Left renal cortex interstitium (tissue), 4 donors: Measurements from ENCODE around the gene CCDC54. TPM values are rescaled to one million over a fixed set of nuclear protein-coding genes. Genes with fewer than 3 reads are reported as not detected.
A peak's percentile ranks its signal among the peaks of the same experiment; 100 is the strongest.
"Not testable (repeated sequence)": the region's sequence is repeated elsewhere in the genome, so short reads cannot be mapped to it uniquely, and the experiment has no call there.

ENCODE experiments used
- DNase-seq, 4 donors: peaks; one replicate each; pipeline ENCODE4 v3.0.0-alpha.2; 2013; ENCODE audit warnings: low read depth in 4 of 4, low spot score in 2 of 4, missing footprints in 1 of 4
- polyA plus RNA-seq, 4 donors: library from polyadenylated mRNA; unstranded; fragments of 120-200 nt; gene quantifications; one replicate each; pipeline ENCODE4 v1.2.1, GENCODE V29; 2013; ENCODE audit not compliant: insufficient read length in 4 of 4

CCDC54 gene
- under 1 TPM in 2 of 4 donors, not detected in 2; 0.13 to 0.36 TPM for polyA plus RNA-seq

DNA sequence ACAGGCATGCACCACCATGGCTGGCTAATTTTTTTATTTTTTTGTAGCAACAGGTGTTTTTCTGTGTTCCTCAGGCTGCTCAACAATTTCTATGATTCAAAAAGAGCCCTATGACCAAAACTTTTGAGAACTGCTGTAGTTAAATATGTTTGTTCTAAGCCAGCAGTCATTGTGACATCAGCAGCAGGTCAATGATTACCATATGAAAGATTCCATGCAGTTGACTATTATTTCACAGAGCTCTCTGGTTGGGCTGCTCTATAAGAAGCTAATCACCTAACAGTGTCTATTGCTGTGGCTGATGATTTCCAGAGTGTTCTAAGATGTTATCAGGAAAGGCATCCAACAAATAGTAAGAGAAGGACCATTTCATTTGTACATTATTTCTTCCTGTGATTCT is at the start of gene CCDC54:
Gene CCDC54, plus strand, starts transcription at position 289 of the 400 bp plus-strand sequence. CDS start 149 bp downstream, outside the sequence.
- no peak for DNase-seq

DNA sequence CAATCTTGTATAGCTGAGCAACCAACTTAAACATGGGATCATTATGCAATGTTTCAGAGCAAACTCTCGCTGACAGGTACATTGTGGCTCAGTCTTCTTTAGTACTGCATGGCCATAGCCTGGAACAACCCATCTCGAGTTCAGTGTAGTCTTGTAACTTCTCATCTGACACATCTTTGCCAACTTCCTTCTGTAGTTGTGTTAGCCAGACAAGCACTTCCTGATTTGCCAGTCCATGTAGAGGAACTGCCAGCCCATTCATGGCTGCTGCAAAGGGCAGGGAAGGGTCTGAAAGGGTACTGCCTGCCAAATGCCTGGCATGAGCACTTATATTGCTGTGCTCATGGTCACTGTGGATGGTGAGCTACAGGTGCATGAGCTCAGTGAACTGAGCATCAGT is 49.2 kb upstream of the CCDC54 start:
- no peak for DNase-seq

DNA sequence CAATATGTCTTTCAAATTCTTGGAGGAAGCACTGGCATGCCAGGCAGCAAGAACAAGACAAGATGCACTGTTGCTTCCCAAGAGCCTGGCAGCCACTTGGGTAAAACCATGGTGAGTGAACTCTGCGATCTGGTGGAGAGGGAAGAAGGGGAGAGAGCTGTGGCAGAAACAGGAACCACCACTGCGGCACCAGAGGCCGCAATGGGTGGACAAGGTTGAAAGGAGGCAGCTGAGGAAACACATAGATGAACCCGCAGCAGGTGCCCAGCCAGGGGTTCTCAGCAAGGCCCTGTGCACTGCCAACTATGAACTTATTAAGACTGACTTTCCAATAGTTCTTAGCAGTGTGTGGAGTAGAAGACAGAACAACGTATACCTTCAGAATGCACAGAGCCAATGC is 48.2 kb upstream of the CCDC54 start:
- no peak for DNase-seq

DNA sequence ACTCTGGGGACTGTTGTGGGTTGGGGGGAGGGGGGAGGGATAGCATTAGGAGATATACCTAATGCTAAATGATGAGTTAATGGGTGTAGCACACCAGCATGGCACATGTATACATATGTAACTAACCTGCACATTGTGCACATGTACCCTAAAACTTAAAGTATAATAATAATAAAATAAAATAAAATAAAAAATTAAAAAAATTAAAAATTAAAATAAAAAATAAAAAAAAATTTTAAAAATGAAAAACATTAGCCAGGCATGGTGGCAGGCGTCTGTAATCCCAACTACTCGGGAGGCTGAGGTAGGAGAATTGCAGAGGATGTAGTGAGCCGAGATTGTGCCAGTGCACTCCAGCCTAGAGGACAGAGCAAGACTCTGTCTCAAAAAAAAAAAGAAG is 37.5 kb upstream of the CCDC54 start:
- DNase-seq: not testable (repeated sequence)

DNA sequence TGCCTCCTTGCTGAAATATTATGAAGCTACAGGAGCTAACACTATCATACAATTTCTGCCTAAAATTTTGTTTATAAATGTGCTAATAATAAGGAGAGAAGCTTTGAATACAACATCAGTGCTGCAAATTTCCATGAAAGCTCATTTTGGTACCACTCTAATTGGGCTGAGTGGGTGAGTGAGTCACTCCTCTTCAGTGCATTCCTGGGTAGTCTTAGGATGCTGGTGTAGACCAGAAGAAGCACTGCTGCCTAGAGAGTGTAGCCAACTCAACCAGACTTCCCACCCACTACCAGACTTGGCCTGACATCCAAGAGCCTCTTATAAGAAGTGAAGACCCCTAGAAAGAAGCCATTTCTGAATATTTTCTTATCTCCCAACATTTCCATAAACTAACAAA is 32.5 kb upstream of the CCDC54 start:
- no peak for DNase-seq

DNA sequence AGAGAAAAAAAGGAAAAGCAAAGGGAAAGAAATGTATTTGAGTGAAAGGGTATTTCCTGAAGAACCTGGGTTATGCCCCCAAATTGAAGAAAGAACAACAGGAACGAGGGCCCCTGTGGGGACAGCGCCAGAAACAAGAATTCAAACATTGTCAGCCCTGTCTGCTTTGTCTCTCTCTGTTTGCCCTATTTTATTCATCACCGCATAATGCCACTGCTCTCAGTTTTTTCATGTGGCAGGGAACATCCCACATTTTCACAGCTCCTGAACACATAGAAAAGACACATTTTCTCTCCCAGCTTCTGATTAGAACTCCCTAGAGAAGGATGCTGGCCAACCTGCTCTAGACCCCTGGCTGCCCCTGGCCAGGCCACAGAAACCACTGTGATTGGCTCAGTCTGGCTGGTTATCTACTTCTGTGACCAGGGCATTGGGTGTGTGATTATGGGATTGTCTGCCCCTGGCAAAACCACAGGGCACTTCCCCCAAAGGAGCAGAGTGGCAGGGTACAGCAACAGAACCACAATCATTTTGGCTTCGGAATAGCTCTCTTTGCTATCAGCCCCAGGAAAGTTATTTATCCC is 31.3 kb upstream of the CCDC54 start:
- DNase-seq: no peak

DNA sequence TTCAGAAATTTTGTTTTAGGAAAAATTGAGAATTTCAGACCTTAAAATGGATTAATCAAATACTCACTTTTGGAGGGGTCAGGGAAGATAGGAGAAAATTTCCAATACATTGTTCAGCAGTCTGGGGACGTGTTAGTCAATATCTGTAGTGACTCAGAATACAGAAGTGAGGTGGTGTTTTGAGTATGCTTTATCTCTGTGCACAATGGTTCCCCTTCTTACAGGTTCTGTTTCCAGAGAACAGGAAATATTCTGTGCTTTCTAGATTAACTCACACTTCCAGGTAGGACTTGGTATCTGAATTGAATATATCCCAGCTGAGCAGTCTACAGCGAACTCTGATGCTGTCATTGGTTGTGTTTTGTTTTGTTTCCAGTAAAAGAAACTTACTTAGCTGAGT is 30.7 kb upstream of the CCDC54 start:
- DNase-seq: no peak

DNA sequence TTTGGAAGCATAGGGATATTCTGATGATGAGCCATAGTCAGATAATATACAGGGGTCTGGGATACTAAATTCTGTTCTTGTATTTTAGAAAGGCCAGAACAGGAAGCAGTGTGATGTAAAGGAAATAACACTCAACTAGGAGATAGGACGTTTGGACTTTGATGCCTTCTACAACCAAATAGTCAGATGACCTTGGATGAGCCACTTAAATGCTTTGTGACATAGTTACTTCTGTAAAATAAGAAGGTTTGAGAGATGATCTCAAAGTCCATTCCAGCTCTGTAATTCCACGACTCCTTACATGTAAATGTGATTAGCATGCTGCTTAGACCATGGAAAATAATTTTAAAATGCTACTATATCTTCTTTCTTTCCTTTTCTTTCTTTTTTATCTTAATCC is 29.5 kb upstream of the CCDC54 start:
- no peak for DNase-seq

DNA sequence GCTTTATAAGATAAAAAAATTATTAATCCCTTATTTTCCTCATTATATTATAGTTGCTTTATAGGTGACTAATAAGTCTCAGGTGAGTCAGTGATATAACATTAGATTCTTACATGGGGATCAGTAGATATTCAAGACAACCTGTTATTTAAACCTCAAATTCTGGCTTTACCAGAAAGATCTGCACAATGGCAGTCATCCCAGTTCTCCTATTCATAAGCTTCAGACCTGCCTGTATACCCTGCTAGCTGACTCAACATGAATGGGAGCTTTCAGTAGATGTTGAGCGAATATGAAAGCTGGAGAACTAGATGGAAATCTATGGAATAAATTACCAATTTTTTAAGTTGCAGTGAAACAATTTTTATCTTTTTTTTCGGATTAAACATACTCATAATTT is 20.5 kb upstream of the CCDC54 start:
- DNase-seq: no peak

DNA sequence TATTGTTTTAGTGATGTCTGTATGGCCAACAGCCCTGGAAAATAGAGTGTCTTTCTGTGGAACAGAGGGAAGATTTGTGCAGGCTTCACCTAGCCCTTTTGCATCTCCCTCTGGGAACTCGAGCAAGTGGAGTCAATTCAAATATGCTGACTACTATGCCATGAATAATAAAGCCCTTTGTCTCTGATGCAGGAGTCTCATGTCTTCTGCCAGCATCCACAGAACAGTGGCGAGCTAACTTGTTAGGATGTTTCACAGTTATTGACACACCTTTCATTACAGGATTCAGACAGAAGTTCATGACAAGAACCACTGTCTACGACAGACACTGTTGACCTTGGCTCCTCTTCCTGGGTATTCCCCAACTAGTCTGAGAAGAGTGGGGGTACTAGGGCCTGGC is 15.6 kb upstream of the CCDC54 start:
- DNase-seq: no peak

DNA sequence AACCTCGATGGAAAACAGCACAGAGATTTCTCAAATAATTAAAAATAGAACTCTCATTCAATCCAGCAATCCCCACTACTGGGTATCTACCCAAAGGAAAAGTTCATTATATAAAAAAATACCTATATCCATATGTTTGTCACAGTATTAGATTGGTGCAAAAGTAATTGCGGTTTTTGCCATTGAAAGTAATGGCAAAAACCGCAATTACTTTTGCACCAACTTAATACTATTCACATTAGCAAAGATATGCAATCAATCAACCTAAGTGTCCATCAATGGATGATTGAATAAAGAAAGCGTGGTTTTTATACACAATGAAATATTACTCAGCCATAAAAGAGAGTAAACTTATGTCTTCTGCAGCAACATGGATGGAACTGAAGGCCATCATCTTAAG is 12.2 kb upstream of the CCDC54 start:
- DNase-seq: no peak

DNA sequence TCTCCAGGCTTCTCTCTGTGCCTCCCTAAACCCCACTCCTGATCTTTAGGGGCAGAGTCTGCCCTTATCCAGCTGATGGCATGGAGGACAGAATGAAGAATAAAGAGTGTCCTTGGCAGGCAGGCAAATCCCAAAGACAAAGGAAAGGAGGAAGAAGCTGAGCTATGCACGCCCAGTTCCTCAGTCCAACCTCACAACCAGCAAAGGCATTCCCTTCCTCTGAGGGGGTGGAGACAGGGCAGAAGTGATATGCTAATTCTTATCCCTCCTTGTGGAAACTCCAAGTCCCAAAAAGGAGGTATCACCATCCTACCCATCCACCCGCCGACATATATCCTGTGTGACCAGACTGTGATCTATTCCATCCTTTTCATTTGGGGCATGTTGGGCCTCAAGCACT is 10.5 kb upstream of the CCDC54 start:
- no peak for DNase-seq

DNA sequence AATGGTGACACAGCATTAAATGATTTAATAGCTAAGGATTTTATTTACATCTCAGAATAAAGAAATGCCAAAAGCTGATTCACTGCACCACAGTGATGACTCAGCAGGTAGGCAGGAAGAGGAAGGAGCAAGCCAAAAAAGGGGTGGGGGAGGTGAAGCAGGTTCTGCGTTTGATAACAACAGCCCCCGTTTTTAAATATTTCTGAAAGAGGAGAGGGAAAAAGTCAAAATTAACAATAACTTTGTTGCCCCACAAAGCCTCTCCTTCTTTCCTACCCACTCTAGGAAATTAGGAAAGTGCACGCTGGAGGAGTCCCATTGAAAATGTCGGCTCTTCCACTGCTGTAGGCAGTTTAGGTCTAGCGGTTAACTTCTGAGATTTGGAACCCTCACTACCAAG is 9.9 kb upstream of the CCDC54 start:
- DNase-seq: no peak

DNA sequence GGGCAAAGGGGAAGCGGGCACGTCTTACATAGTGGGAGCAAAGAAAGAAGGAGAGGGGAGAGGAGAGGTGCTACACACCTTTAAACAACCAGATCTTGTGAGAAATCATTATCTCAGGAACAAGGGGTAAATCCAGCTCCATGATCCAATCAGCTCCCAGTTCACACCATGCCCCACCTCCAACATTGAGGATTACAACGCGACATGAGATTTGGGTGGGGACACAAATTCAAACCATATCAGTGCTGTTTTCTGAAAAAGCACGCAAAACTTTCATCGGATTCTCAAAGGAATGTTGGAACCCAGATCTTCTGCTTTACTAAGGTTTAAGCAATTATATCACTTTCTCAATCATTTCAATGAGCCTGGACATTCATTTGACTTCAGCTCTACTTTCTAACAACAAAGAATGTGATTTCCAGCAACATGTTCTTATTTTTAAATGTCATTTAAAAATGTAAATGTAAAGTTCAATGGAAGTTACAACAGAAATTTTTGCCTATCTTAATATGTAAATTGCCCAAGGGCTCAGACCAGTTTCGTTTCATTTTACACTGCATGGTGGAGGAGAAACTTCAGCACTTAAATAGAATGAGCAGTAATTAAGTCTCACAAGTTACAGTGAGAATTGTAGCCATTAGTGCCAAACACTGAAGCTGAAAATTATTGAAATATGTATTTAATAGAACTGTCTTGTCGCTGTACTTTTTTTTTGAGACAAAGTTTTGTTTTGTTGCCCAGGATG is 8.4 kb upstream of the CCDC54 start:
- DNase-seq: no peak

DNA sequence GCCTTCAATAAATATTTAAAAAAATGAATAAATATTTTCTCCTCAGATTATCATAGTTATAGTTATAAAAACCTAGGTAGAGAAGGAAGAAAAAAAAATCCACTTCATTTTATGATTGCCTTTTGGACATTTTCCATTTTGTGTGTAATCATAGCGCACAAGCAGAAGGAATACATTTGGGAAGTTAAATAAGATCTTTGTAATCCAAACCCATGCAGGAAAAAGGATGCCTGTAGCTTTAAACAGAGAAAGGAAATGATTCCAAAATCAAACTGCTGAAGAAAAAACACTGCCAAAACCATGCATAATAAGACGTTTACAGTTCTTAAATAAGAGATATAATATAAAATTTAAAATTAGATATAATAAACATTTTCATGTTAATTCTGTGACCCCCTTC is 7.4 kb upstream of the CCDC54 start:
- no peak for DNase-seq

DNA sequence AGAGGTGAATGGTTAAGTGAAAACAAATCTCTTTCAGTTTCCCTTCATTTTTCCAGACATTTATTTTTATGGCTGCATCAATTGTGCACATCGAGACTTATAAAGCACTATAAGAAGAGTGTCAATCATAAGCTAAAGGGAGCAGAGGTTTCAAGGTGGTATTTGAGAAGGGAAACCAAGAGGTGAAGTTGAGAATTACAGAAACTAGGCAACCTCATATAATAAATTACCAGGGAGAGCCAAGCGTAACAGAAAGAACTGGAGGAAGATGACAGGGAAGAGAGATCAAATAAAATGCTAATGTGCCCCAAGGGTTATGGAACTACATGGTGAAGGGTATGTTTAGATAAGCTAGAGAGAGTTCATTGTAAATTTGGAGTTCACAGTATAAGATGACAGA is 6.3 kb upstream of the CCDC54 start:
- DNase-seq: peak in 1 of 4 donors; percentile 23

DNA sequence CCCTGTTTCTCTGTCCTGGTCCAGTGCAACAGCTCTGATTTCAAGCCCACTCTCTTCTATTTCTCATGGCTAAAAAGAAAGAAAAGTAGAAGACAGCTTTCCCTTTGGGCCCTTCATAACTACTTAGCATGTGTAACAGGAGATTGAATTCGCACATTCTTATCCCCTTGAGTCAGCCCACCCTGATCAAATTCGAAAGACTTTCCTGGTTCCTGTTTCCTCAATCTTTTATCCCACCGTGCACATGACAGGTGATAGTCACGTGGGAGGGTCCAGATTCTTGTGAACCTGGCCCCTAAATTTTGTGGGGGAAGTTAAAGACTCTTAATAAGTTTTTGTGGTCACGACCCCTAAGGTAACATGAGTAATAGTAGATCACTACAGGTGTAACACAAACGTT is 4.7 kb upstream of the CCDC54 start:
- DNase-seq: no peak

DNA sequence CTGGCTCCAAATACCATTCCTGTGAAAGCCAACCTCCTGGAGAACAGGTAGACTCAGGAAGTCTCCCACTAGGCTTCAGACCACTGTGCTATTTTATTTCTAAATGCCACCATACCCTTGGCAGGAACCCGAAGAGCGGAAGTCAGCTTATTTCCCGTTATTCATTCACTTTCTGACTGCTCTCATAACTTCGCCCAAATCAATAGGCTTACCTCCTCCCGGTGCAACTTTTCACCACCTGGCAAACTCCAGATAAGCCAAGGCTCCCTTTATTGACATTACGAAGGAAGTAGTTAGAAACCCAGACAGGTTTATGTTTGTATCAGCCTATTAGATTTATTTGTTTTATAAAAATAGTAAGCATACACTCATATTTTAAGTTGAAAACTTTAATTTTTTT is 3.3 kb upstream of the CCDC54 start:
- no peak for DNase-seq

DNA sequence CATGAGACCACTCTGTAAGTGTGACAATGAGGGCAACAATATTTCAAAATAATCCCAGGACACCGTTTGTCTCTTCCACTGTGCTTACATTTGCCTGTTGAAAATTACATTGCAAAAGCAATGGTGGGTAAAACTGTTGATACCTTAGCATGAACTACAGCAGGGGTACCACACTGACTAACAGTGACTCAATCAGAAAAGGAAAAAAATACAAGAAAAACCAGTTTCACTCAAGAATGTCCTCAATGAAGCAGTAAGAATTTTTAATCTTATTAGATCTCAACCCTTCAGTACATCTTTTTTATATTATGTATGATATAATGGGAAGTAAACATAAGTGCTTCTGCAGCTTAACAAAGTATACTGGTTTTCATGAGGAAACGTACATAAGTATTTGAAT is 1.6 kb upstream of the CCDC54 start:
- DNase-seq: no peak

DNA sequence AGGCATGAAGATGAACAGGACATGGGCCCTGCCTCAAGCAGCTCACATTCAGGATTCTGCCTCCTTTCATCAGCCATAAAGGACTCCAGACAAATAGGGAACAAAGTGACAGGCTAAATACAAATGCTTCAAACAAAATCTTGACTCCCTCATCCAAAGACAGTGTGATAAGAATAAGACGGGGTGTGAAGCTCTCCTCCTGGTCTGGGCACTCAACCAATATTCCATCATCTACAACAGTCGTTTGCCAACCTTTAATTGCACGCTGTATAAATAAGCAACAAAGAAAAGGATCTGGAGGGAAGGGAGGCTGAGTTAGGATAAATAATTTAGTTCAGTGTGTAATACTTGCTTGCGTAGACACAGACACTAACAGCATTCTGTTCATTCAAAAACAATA is 5.4 kb downstream of the CCDC54 start:
- no peak for DNase-seq

DNA sequence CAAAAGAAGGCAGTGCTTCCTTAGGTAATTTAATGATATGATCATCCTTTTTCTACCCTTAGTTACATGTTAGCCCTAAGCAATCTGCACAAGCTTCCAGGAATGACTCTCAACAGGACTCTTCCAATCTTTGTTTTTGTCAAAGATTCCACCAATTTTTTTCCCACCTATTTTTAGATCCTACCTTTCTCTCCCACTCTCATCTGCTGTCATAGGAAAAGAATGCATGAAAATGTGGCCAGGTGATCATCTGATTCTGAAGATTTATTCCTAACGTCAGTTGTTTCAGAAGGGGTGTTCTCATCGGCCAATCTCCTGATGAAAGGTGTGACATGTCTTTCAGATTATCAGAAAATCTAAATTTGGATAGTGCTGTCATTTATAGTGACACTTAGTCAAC is 7.2 kb downstream of the CCDC54 start:
- DNase-seq: no peak

DNA sequence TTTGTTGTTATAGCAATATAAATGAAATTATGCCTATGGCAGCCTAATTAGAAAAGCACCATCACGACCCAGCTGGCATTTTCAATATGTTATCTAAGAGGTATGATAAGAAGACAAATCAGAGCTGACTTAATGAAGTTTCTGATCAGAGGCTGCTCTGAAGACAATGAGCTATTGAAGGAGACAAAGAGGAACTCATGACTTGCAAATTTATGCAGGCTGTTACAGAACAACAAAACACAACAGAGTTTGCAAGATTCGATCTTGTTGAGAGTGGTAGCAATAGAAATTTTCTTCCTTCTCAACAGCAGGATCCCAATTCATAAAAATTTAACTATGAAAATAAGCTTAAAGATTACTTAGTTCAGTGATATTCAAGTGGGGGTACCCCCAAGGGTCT is 7.7 kb downstream of the CCDC54 start:
- DNase-seq: no peak

DNA sequence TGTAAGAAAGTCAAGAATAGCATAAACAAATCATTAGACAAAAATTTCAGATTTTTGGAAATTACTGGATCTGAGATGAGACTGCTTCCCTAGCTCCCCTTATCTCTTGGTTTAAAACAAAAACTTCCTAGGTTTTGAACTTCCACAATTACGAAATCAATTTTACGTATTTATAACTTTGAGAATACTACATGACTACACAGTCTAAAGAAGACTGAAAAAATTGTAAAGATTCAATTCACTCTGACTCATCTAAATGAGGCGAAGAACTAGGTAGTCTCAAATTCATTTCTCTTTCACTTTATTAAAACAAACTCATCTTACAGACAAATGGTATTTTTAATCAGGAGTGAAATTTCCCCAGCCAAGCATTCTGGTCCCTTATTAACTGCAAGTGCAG is 10.3 kb downstream of the CCDC54 start:
- DNase-seq: no peak
